GM12875 (cell line): Measurements from ENCODE around the gene MRGPRG.

Experiments
- H3K4me3 ChIP-seq: one replicate; pipeline ENCODE4 v1.5.1; 2011; ENCODE audit warnings: low read depth, low read length, control low read depth
- CTCF ChIP-seq: IDR thresholded peaks from 2 replicates; pipeline ENCODE4 v1.5.1; 2011; ENCODE audit warnings: low read depth, mild to moderate bottlenecking, control low read depth, inconsistent platforms, low read length, moderate library complexity, borderline replicate concordance; ENCODE audit not compliant: insufficient read depth

MRGPRG gene

GRCh38 chr11:3222941-3223915 is 4.6 kb upstream of the MRGPRG start:
- no peak overlapping the region for H3K4me3 ChIP-seq
- TF ChIP-seq CTCF: no peak

- no peak overlapping the region for H3K4me3 ChIP-seq
- no peak for TF ChIP-seq CTCF
Observed at GRCh38 chr11:3222003-3222855, 3.6 kb upstream of the MRGPRG start.

DNA sequence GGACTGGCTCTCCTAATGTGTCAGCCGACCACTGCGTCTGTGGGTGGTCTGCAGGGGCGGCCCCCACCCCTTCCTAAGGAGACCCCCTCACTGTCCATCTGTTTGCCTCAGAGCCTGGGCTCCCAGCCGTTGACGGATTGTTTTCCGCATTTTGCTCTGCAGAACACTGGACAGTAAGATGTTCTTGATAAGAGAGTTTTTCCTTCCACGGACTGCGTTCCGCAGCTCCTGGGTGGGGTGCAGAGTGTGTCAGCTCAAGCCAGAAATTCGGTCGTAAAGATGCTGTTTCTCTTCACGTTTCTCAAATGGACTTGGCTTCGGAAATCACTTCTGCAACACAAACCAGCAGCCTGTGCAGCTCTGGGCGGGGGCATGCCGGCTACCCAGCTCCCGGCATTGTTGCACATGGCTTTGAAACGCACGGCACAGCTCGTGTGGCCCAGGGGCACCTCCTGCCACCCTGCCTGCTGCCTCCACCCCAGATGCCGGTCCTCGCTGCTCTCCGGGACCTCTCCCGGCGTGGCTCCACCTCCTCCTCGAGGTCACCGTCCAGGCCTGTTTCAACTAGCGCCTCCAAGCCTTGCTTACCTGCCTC is 2.9 kb upstream of the MRGPRG start:
- TF ChIP-seq CTCF: no peak
- no peak overlapping the region for H3K4me3 ChIP-seq

DNA sequence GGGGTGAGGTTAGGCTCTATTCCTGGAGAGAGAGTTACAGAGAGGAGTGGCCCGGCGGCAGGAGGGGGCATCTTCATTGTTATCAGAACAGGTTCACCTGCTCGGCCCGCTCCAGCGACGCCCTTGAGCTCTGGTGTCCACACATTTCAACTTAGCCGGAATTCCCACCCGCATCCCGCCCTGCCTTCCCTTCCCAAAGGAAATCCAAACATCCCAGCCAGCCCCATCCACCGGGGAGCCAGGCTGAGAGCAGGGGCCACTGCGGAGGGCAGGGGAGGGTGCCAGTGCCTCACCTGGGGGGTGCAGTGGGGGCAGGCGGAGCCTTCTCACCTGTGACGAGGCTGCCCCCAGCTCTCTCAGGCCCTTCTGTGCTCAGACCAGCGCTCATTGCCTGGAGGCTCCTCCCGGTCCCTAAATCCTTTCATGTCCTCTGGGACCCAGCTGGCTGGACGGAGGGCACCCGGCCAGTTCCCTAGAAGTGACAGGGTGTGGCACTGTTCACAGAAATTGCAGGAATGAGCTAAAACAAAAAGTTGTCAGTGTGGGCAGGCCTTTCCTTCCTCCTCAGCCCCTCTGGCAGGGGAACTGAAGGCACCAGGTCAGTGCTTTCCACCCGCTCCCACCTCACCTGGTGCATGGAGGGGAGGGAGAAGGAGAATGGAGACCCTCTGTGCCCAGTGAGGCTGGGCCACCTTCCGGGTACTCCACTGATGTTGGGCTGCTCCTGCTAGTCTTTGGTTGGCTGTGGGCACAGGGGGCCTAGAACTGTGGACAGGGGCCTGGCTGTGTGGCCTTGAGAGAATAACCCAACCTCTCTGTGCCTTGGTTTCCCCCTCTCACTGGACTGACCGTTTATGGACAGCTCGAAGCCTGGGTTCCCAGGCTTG is 2.2 kb upstream of the MRGPRG start:
- no peak overlapping the region for H3K4me3 ChIP-seq
- TF ChIP-seq CTCF: no peak

GRCh38 chr11:3220101-3220500 is 1.5 kb upstream of the MRGPRG start:
- no peak for TF ChIP-seq CTCF
- no peak overlapping the region for H3K4me3 ChIP-seq

DNA sequence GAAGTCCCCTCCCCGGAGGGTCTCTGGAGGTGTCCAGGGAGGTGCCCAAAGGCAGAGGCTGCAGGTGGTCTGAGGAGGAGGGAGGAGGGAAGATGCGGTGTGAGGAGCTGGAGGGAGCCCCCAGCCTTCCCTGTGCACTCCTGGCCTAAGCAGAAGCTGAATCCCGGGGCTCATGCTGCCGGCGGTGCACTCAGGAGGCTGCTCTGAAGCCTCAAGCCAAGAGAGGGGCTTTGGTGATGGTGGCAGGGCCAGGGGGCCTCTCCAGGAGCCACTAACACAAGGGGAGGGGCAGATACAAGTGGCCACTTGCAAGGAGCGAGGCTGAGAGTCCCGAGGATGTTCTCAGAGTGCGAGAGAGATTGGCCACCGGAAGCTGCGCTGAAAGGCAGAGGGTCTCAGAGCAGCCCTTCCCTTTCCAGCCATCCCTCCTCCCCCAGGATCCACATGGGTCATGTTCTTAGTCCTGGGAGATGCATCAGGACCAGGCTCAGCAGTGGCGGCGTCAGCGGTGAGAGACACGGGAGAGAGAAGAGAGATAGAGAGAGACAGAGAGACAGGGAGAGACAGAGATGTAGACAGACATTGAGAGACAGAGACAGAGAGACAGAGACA is 774 bp upstream of the MRGPRG start:
- TF ChIP-seq CTCF: no peak
- no peak overlapping the region for H3K4me3 ChIP-seq
